ENCODE data around the gene MGMT. TPM values are rescaled to one million over a fixed set of nuclear protein-coding genes. Genes with fewer than 3 reads are reported as not detected.

MGMT gene
- total and polyA plus RNA-seq, 2 donors (not counting 3 experiments of a cell fraction or from before 2014, with no cell fraction given) = 15.0 to 15.2 TPM

DNA sequence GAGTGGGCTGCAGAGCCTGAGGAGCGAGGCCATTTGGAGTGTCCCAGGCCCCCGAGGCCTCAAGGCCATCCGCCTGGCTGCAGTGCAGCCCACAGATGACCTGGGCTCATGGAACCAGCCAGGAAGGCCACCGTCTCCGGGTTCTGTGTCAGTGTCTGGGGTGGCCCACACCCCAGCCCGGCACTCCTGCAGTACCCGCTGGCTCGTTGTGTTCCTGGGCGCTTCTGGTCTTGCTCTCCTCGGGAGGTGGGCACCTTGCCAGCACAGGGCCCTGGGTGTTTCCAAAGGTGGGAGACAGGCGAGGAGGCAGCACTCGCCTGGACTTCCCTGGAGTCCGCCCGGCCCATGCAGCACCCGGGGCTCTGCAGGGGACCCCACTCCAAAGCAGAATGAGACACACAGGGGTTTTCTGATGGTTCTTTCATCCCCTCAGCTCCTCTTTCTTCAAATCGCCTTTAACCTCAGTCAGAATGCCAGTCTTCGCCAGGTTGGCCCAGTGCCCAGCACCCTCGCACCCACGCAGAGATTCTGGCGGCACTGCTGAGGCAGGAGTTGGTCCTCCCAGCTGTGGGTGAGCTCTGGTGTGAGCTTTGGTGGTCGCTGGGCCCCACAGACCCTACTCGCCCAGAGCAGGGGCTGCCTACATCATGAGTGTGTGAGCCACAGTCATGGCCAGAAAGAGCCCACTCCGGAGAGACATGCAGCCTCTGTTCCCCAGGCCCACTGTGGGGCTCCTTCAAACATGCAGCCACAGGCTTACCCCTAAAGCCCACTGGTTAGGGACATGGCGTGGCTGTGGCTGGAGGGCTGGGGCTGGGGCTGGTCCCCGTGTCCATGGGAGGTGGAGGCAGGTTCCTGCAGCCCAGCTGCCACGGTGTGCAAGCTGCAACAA is 341.3 kb downstream of the MGMT start:
- intact Hi-C loops (cut with micrococcal nuclease) (no loop called here), dilution Hi-C loops (cut with MboI; ENCODE audit: extremely low pct_ligation_motif_present, low sequenced_read_pairs) (no loop called here)
- H4K20me1 ChIP-seq (replicated peaks; ENCODE audit: control insufficient read depth, extremely low read depth, insufficient read depth, low read length) = no peaks in the 10 kb centered on the region
- no peaks in the 10 kb centered on the region for H3K79me2 ChIP-seq (ENCODE audit: control insufficient read depth, insufficient read depth, low read length)
- H3K9me1 ChIP-seq (replicated peaks; ENCODE audit: control insufficient read depth, extremely low read depth, insufficient read depth, low read length) = no peaks in the 10 kb centered on the region
- no peaks in the 10 kb centered on the region for H3K36me3 ChIP-seq (ENCODE audit: control insufficient read depth in 2 of 2, extremely low read depth in 1 of 2, insufficient read depth in 2 of 2, low read length in 2 of 2)
- ChIA-PET CTCF (no interaction called here), POLR2A (no interaction called here)
- H3K4me2 ChIP-seq (ENCODE audit: insufficient read depth, low read length) = no peak overlapping the region
- H3K27ac ChIP-seq (ENCODE audit: insufficient read depth, low read depth, low read length) = no peak overlapping the region
- TF ChIP-seq POLR2AphosphoS5 (IDR thresholded peaks at IDR 0.05; ENCODE audit: insufficient read depth, low read depth, low read length) = no peak
- TF ChIP-seq, protein P1, sequence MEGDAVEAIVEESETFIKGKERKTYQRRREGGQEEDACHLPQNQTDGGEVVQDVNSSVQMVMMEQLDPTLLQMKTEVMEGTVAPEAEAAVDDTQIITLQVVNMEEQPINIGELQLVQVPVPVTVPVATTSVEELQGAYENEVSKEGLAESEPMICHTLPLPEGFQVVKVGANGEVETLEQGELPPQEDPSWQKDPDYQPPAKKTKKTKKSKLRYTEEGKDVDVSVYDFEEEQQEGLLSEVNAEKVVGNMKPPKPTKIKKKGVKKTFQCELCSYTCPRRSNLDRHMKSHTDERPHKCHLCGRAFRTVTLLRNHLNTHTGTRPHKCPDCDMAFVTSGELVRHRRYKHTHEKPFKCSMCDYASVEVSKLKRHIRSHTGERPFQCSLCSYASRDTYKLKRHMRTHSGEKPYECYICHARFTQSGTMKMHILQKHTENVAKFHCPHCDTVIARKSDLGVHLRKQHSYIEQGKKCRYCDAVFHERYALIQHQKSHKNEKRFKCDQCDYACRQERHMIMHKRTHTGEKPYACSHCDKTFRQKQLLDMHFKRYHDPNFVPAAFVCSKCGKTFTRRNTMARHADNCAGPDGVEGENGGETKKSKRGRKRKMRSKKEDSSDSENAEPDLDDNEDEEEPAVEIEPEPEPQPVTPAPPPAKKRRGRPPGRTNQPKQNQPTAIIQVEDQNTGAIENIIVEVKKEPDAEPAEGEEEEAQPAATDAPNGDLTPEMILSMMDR (IDR thresholded peaks at IDR 0.05; ENCODE audit: extremely low read depth in 1 of 2, insufficient read depth in 1 of 2, low read depth in 1 of 2, low read length in 2 of 2) = no peak
- no peak for TF ChIP-seq GATA2 (IDR thresholded peaks at IDR 0.05; ENCODE audit: insufficient read depth, insufficient read length, low read depth, low read length)
- TF ChIP-seq, protein P2, sequence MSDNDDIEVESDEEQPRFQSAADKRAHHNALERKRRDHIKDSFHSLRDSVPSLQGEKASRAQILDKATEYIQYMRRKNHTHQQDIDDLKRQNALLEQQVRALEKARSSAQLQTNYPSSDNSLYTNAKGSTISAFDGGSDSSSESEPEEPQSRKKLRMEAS (IDR thresholded peaks at IDR 0.05; ENCODE audit: insufficient read depth, insufficient read length) = no peak
- no peak for FAIRE-seq
- no peak overlapping the region for H3K9ac ChIP-seq (replicated peaks; ENCODE audit: extremely low read depth, insufficient read depth, low read length)
- H3K4me1 ChIP-seq (ENCODE audit: control insufficient read depth, extremely low read depth, insufficient read depth, low read length) = no peaks in the 10 kb centered on the region
- no peak overlapping the region for H2AFZ ChIP-seq (ENCODE audit: low read depth, low read length)
- no peak for DNase-seq (ENCODE audit: low read depth, low spot score)
- no peaks in the 10 kb centered on the region for H3K27me3 ChIP-seq (ENCODE audit: control insufficient read depth in 2 of 2, insufficient read depth in 2 of 2, low read length in 2 of 2)
- no peak overlapping the region for H3K4me3 ChIP-seq (replicated peaks in 1 of 3; ENCODE audit: insufficient read depth in 1 of 3, low read depth in 1 of 3, low read length in 3 of 3)
- no TSS peak for BruUV-seq (replicated peaks)
- H3K9me3 ChIP-seq (replicated peaks; ENCODE audit: control insufficient read depth, insufficient read depth, low read length) = peaks cover 4% of the 10 kb centered on the region
